ENCODE data around the gene BASP1.
"Not testable (repeated sequence)": the region's sequence is repeated elsewhere in the genome, so short reads cannot be mapped to it uniquely, and the experiment has no call there.

The BASP1 gene

DNA sequence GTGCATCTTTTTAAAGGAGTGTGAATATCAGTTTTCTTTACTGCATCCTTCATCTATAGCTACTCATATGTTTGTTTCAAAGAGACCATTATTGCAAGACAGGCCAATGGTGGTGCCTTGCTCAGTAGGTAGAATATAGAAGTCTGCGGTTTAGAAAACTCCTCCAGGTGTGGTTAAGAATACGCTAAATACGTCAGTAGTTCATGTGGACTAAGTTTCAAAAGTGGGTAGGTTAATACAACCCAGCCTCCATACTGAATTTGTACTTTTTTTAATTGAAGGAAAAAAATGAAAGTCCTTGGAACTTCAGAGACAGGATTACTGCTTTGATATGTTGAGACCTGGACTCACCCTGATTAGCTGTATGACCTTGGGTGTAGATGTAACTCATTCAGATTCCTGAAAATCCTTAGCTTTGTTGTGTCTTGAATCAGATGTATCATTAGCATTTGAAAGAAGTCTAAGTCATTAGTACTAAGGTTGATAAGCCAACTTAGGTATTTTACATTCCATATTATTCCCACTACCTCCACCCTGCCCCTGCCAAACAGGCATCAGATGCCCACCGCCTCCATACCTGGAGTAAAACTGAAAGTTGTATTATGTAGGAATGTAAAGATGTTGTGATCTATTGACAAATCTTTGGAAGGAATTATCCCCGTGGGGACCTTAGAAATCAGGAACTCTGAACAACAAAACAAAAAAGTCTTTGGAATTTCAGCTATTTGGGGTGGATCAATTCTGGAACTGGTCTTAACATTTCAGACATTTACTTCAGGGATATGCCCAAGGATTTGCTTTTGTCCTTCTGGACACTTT is 6.1 kb downstream of the BASP1 start:
- no peak for DNase-seq (ENCODE audit: low read depth)

- no peak for DNase-seq (ENCODE audit: low read depth)
Observed at GRCh38 chr5:17224858-17225511, 7.6 kb downstream of the BASP1 start.

DNA sequence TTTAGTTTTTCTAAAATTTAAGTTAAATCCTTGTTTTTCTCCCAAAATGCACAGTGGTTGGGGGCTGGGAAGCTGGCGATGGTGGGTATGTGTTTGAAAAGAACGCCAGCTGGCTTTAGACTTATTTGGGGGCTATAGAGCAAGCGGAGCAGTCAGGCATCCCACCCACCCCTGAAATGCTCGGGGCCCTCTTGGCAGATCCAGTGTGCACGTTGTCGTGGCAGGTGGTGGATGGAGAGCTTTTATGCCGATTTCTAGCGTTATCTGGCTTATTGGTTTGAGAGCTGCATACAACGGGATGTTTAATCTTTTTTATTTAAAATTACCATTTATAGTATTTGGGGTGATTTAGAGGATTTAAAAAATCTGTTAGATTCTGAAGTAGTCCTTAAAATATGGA is 8.1 kb downstream of the BASP1 start:
- DNase-seq (ENCODE audit: low read depth) = no peak

DNA sequence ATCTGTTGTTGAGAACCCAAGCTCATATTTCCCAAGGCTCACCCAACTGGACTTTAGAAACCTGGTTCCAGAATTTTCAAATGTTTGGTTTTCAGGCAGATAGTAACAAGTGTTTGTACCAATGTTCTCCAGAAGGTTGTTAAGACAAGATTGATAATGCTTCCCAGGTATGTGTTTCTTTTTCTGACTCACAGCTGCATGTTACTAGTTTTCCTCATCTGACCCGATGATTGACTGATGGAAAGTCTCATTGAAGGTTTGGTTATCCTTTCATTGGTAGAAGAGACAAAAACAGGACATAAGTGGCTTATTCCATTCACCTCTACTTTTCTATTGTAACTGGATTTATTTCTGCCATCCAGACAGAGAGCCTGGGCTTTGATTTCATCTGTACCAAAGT is 10.4 kb downstream of the BASP1 start:
- DNase-seq (ENCODE audit: low read depth) = no peak

GRCh38 chr5:17228821-17229291 is 11.4 kb downstream of the BASP1 start:
- no peak for DNase-seq (ENCODE audit: low read depth)

- DNase-seq (ENCODE audit: low read depth) = no peak
Observed at GRCh38 chr5:17229313-17229712, 11.9 kb downstream of the BASP1 start.

DNA sequence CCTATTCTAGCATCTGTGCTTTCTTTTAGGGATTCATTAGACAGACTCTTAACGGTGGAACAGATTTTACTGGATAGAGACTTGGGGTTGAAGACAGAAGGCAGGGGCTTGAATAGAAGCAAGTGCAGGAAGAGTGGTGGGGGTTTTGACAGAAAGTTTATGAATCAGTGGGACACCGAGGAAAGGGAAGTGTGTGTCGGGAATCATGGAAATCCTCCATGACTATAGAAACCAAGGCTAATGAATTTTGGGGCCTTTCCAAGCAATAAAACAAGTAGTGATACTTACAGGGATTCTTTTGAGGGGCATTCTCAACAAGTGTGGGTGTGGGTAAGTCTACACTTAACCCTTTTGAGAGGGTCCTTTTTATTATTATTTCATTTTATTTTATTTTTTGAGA is 12.8 kb downstream of the BASP1 start:
- DNase-seq (ENCODE audit: low read depth) = no peak

DNA sequence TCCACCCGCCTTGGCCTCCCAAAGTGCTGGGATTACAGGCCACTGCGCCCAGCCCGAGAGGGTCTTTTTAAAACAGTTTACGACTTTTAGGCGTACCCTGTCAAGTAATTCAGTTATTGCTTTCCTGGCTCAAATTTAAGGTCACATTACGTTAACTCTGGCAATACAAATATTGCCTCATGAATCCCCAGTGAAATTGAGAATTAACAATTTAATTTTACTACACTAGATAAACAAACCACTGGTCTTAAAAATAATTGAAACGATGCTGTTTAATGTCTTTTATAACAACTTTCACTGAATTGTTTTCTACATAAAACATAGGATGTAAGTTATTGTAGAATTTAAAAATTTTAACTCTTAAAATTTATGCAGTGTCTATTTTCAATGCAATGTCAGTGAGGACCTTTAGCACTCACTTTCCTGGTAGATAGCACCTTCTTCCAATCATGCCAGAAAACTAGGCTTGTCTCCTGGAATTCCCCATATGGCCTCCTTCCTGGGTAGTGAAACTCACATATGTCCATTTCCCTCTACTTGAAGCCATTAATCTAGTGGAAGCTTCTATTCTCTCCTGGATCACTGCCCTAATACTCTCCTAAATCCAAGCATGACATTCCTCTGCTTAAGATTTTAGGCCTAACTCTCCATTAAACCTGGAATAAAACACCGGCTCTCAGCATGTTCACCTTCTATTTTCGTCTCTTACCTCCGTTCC is 13.5 kb downstream of the BASP1 start:
- DNase-seq (ENCODE audit: low read depth) = no peak

- DNase-seq (ENCODE audit: low read depth) = no peak
Observed at GRCh38 chr5:17232405-17232804, 15.0 kb downstream of the BASP1 start.

DNA sequence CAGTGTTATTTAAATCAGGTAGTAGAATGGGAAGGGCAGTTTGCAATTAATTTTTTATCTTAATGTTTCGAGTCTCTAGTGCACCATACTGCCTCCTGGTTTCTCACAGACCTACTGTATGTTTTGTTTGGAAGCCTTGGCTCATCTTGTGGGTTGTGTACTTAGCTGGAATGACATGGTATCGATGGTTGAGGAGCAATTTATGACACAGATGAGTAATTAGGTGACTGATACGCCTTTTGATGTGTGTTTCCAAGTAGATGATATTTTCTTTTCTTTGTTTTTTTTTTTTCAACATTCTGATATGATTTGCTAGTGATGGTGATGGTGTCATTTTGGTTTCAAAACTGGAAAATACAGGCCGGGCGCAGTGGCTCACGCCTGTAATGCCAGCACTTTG is 16.1 kb downstream of the BASP1 start:
- no peak for DNase-seq (ENCODE audit: low read depth)

DNA sequence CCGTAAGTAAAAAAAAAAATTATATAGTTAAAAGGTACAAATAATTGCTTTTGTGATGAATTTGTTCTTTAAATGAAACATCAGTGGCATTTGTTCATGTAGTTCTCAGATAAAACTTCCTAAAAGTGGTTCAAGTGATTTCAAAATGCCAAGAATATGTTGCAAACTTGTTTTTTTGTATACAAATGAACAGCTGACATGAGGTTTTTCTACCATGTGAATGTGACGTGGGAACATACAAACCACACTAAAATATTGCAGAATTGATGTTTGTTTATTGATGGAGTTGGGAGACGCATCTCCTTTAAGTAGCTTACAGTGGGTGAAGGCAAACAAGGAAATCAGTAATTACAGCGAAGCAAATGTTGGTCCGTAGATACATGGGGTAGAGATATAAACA is 16.9 kb downstream of the BASP1 start:
- no peak for DNase-seq (ENCODE audit: low read depth)

GRCh38 chr5:17235731-17236330 is 18.4 kb downstream of the BASP1 start:
- DNase-seq (ENCODE audit: low read depth) = no peak

DNA sequence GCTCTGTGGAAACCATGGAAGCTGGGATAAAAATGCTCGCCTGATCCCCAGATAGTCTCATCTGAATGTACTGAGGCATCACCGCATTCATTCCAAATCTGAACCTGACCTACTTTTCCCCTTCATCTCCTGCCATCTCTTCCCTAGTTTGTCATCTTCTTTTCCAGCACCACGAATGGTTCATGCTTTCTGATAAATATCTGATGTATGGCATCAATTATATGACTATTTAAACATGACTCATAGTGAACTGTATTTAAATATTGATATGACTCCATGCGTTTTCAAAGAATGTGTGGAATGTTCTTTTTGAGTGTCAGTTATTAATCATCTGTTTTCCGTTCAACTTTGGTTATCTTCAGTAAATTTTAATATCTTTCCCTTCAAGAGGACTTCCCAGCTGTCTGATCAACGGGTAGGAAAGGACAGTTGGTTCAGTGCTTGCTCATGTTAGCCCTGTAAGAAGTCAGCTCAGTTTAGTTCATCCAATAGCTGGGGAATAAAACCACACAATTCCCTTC is 21.1 kb downstream of the BASP1 start:
- DNase-seq (ENCODE audit: low read depth) = no peak

DNA sequence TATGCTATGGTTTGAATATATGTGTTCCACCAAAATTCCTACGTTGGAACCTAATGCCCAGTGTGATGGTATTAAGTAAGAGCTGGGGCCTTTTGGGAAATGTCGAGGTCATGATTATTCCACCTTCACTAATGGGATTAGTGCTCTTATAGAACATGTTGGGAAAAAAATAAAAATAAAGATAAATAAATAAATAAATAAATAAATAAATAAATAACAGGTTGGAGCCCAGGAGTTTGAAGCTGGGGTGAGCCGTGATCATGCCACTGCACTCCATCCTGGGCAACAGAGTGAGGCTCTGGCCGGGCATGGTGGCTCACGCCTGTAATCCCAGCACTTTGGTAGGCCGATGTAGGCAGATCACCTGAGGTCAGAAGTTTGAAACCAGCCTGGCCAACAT is 22.5 kb downstream of the BASP1 start:
- no peak for DNase-seq (ENCODE audit: low read depth)

DNA sequence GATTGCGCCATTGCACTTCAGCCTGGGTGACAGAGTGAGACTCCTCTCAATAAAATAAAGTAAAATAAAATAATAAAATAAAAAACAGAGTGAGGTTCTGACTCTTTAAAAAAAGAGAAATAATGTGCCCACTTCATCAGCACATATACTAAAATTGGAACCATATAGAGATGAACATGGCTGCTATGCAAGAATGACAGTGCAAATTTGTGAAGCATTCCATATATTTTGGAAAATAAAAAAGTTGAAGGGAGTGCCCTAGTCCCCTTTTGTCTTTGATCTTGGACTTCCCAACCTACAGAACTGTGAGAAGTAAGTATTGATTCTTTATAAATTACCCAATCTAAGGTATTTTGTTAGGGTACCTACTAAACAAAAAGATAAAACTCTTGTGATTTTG is 23.1 kb downstream of the BASP1 start:
- DNase-seq (ENCODE audit: low read depth) = no peak

DNA sequence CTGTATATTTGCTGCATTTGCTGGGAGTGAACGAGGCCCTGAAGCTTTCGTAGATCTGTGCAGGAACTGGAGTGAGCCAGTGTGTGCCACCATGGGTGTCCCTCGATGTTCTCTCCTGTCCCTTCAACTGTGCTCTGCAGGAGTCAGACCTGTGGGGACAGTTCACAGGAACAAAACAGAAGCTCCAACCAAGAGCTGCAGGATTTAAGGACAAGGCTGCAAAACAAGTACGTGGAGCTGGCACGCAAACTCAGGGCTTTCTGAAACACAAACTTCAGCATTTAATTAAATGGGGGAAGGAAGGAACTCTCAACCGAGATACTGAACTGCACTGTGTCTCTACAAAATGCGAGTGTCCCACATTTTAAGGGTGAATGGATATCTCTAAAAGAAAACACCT is 24.2 kb downstream of the BASP1 start:
- no peak for DNase-seq (ENCODE audit: low read depth)

GRCh38 chr5:17243287-17244063 is 26.0 kb downstream of the BASP1 start:
- DNase-seq (ENCODE audit: low read depth) = no peak

DNA sequence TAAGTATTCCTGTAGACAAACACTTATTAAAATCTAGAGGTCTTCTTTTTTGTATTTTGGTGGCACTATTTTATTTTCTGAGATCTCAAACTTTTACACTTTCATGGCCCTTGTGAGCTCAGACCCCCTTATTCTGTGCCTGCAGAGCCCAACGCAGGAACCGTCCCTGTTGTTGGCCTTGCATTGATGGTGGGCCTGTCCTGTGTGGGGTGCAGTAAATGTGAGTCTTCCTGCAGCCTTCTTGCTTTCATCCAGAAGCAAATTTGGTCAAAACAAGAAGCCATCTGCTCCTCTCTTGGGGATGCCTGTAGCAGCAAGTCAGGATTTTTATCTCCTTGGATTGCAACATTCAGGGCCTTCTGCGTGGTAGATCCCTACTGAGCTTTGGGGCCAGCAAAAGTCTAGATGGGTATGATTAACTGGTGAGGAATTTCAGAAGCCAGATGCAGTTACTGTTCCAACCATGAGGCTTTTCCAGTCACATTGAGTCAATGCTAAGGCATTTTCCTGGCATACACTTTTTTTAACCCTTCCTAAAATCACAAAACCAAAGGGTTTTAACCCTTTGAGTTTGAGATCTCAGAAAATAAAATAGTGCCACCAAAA is 31.7 kb downstream of the BASP1 start:
- DNase-seq (ENCODE audit: low read depth) = no peak

DNA sequence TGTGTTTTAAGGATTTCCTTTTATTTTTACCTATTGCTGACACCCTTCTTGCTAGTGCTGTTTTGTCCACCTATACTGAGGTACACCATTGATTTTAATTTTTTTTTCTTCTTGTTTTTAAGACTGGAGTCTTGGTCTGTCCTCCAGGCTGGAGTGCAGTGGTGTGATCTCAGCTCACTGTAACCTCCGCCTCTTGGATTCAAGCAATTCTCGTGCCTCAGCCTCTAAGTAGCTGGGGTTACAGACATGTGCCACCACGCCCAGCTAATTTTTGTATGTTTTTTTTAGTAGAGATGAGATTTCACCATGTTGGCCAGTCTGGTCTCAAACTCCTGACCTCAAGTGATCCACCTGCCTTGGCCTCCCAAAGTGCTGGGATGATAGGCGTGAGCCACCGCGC is 32.4 kb downstream of the BASP1 start:
- not testable (repeated sequence) for DNase-seq (ENCODE audit: low read depth)

GRCh38 chr5:17252543-17252942 is 35.1 kb downstream of the BASP1 start:
- no peak for DNase-seq (ENCODE audit: low read depth)

DNA sequence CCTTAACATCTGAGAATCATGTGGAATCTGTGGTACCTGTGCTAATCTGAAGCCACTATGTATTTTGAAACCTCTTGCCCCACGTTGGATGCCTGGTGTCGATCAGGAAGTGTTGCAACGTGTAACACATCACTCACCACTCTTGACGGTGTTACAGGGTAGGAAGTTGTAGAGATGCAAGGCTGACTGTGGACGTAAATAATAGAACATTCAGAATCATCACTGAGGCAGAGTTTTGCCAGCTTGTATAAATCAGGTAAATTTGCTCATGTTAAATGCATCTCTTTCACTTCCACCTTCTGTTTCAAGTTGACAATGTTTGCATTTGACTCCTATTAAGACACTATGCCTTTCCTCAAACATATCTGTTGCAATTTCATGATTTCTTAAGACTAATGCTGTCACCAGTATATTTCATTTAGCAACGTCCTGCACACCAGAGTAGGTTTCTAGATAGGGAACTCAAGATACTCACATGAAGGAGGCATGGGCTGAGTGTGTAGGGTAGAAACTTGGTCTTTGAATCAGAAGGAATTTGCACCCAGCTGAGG is 38.1 kb downstream of the BASP1 start:
- DNase-seq (ENCODE audit: low read depth) = no peak

Measured in activated T-helper 1 cell treated with Interleukin-2 at 50 U/mL for 16 hours (primary cell).